Fibroblast of skin of left biceps (primary cell): ENCODE data around the gene DNAH6.

ENCODE experiments used
- DNase-seq, 2 experiments: peaks; one replicate each; pipeline ENCODE4 v3.0.0-alpha.2; 2013; ENCODE audit warnings: low read depth in 2 of 2

The DNAH6 gene

GRCh38 chr2:84631985-84632384 lies 115.7 kb downstream of the DNAH6 start:
- no peak for DNase-seq

GRCh38 chr2:84636080-84636971 lies 120.0 kb downstream of the DNAH6 start:
- no peak for DNase-seq

GRCh38 chr2:84639751-84640150 lies 123.5 kb downstream of the DNAH6 start:
- no peak for DNase-seq

- no peak for DNase-seq
Observed at GRCh38 chr2:84640411-84640810, 124.1 kb downstream of the DNAH6 start.

GRCh38 chr2:84641021-84641420 lies 124.7 kb downstream of the DNAH6 start:
- DNase-seq: no peak

- no peak for DNase-seq
Observed at GRCh38 chr2:84643991-84644390, 127.7 kb downstream of the DNAH6 start.

- no peak for DNase-seq
Observed at GRCh38 chr2:84646514-84646913, 130.2 kb downstream of the DNAH6 start.

GRCh38 chr2:84647267-84647666 lies 131.0 kb downstream of the DNAH6 start:
- DNase-seq: no peak

GRCh38 chr2:84649058-84649457 lies 132.8 kb downstream of the DNAH6 start:
- DNase-seq: no peak

GRCh38 chr2:84649487-84650142 lies 133.3 kb downstream of the DNAH6 start:
- DNase-seq: no peak

GRCh38 chr2:84652431-84652830 lies 136.1 kb downstream of the DNAH6 start:
- DNase-seq: no peak

- no peak for DNase-seq
Observed at GRCh38 chr2:84653302-84653701, 137.0 kb downstream of the DNAH6 start.

- no peak for DNase-seq
Observed at GRCh38 chr2:84654414-84654813, 138.1 kb downstream of the DNAH6 start.

GRCh38 chr2:84669122-84669521 lies 152.8 kb downstream of the DNAH6 start:
- DNase-seq: no peak

GRCh38 chr2:84674099-84674498 lies 157.8 kb downstream of the DNAH6 start:
- DNase-seq: no peak

GRCh38 chr2:84674586-84674985 lies 158.3 kb downstream of the DNAH6 start:
- DNase-seq: no peak

GRCh38 chr2:84676295-84676694 lies 160.0 kb downstream of the DNAH6 start:
- DNase-seq: peak; percentile 18 to 34

- no peak for DNase-seq
Observed at GRCh38 chr2:84678214-84678613, 161.9 kb downstream of the DNAH6 start.

- DNase-seq: no peak
Observed at GRCh38 chr2:84686783-84687476, 170.6 kb downstream of the DNAH6 start.

- no peak for DNase-seq
Observed at GRCh38 chr2:84687498-84688149, 171.3 kb downstream of the DNAH6 start.

- DNase-seq: no peak
Observed at GRCh38 chr2:84690225-84690624, 173.9 kb downstream of the DNAH6 start.

- DNase-seq: no peak
Observed at GRCh38 chr2:84694088-84694622, 177.9 kb downstream of the DNAH6 start.
